GM21367 (cell line): ENCODE data around the gene GATB.
A peak's percentile ranks its signal among the peaks of the same experiment; 100 is the strongest.

ENCODE experiments used
- ATAC-seq: cut with Tn5 transposase; IDR thresholded peaks from one replicate; pipeline ENCODE4 v1.9.1; 2021; ENCODE audit not compliant: unreplicated experiment

GATB gene

GRCh38 chr4:151786158-151786495, 25.3 kb upstream of the GATB start:
- no peak for ATAC-seq

DNA sequence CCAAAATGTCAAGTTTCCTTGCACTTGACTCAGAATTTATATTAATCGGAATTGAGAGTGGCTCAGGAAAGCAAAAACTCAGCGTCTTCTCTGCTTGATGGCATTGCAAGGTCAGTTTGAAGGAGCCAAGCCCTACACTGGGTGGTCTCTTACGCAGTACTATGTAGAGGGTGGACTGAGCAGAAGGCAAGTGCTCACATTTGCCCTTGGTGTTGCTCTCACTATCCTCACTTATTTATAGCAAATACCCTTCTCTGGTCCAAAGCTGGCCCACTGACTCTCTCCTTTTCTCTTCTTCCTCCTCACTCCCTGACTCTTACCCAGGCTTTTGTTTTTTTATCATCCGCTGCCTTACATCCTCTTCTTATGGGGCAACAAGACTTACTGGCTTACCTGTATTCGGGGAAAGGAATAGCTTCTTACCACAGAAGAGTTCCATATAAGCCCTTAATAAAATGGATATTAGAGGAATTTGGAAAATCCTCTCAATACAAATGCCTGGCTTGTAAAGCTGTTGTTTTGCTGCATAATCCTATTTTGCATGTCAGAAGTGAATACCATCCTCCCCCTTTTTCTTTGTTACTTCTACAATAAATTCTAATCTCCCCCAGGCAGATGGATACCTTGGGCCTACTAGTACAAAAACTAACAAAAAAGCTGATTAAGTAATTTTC, 24.8 kb upstream of the GATB start:
- ATAC-seq: no peak

DNA sequence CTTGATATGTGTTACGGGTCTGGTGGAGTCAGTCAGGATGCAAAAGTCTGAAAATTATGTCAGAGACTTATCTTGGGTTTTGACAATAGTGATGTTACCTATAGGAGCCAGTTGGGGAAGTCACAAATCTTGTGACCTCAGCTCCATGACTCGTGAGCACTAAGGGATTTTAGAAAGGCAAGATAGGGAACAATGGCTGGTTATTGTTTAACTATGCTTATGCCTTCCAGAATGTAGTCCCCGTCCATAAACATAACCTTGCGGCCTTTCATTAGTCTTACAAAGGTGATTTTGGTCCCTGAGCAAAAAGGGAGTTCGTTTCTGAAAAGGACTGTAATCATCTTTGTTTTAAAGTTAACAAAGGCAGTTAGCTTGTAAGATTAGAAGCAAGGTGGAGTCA, 23.9 kb upstream of the GATB start:
- ATAC-seq: no peak

DNA sequence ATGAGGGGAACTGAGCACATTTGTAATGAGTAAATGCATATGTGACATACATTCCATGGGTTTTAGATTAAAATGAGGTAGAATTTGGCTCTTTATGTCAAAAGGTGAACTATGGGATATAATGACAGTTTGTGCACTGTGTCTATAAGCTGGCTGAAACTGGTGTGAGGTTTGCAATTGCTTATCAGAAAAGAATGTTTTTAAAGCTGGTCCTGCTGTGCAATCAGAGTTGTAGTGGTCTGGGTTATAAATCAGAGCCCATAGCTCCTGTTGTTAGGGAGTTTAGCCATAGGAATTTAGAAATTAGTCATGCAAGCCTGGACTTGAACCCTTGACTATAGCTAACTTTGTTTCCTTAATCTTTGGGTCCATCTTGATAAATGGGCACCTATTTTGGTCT, 23.1 kb upstream of the GATB start:
- no peak for ATAC-seq

DNA sequence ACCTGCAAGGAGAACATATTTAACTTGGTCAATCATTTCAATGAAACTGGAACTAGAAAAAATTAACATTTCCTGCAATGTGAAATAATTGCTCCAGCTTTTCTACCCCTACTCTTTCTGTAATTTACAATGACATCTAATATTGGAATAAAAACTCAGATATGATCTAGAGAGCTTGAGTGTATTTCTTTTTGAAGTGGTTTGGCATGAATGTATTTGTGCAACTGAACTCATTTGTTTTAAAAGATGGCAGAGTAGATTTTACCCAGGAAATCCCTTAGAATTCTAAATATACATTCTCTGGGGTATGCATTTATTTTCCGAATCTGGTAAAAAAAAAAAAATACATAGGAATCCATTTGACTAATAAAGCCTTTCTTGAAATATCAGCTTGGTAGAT, 21.5 kb upstream of the GATB start:
- no peak for ATAC-seq

DNA sequence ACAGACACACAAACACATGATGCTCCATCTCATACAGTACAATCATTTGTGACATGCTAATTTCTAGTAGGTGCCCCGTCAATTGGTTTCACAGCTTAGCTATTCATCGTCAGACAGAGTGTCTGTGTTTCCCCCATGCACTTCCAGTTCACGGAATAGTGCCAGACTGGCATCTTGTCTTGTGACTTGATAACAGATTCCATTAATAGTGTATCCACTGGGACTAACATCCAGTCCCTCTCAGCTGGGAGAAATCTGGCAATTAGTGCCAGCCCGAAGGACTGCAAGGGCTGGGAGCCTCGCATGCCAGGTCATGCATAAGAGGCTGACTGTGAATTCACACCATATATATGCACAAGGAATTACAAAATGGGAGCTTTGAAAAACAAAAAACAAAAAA, 20.2 kb upstream of the GATB start:
- no peak for ATAC-seq

GRCh38 chr4:151777471-151777870, 16.7 kb upstream of the GATB start:
- no peak for ATAC-seq

- ATAC-seq: no peak
These were observed 13.5 kb upstream of the GATB start for GRCh38 chr4:151774324-151774723.

- ATAC-seq: no peak
These were observed 11.5 kb upstream of the GATB start for GRCh38 chr4:151772274-151772673.

DNA sequence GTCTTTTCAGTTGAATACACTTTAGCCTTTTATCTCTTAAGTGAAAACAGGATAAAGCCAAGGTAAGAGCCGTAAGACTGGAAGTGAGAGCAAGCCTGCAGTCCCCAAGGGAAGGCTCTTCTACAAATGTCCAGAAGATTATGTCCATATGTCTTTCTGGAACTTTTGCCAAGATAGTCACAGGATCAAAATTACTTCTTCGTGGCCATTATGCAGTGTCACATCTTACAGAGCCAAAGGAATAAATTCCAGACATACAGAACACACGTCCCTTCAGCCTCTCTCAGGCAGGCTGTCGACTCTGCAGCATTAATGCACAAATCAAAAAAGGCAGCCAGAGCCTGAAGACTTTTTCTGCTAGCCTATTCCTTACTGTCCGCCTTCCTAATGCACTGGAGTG, 10.9 kb upstream of the GATB start:
- no peak for ATAC-seq

GRCh38 chr4:151770154-151770553, 9.3 kb upstream of the GATB start:
- no peak for ATAC-seq

GRCh38 chr4:151768835-151769234, 8.0 kb upstream of the GATB start:
- ATAC-seq: no peak

DNA sequence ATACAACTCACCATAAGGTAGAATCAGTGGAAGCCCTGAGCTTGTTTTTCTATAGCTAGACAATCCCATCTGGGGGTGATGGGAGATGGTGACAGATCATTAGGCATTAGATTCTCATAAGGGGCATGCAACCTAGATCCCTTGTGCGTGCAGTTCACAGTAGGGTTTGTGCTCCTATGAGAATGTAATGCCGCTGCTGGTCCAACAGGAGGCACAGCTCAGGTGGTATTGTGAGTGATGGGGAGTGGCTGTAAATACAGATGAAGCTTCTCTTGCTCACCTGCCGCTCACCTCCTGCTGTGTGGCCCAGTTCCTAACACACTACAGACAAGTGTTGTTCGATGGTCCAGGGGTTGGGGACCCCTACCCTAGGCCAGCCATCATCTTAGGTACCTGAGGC, 5.9 kb upstream of the GATB start:
- ATAC-seq: no peak

DNA sequence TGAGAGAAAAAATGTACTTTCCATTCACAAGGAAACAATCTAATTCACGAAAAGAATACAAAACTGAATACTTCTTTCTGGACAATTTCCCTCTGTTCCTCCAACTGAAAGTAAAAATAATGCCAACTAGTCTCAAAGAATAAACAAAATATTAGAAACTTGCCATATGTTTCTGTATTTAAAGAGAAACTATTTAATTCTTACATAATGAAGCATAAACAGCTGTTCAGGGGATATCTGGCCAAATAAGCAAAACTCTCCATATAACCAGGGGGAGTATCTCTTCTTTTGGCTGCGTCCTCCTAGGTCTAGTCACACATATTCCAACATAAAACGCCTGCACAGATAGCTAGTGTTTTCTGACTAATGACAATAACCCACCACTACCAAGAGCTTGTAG, 805 bp downstream of the GATB start:
- no peak for ATAC-seq

DNA sequence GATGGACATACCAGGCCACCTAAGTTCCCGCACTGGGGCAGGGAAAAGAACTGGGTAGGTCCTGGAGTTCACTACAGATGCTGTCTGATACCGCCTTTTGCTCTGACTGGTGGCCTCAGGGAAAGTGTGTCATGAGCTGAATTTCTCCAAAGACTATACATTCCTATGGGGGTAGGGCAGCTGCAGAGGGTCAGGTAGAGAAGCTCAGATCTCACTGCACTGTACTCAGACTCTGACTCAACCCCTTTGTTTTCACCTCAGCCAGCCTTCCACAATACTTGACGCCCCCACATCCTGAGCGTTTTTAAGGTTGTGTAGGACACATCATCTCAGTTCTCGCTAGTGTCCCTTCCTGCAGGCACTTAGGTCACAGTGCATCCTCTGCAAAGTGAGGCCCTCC, 7.8 kb downstream of the GATB start:
- no peak for ATAC-seq

DNA sequence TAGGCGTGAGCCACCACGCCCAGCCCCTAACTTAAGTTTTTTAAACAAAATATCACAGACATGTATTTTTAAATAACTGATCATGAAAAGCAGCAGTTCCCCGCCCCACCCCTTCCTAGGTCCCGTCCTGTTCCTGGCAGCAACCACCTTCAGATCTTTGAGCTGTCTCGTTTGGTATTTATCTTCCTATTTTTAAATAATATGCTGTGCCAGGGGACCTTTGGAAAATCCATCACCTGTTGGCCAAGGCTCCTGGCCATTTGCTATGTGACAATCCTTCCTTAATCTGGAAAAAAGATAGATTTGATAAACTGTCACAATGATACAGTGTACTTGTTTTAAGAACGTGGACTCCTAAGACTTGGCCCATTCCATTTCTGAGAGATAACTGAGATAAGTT, 10.7 kb downstream of the GATB start:
- ATAC-seq: no peak

- ATAC-seq: no peak
These were observed 15.2 kb downstream of the GATB start for GRCh38 chr4:151745481-151746231.

GRCh38 chr4:151744614-151745013, 16.2 kb downstream of the GATB start:
- ATAC-seq: peak; percentile 39

- no peak for ATAC-seq
These were observed 16.9 kb downstream of the GATB start for GRCh38 chr4:151743894-151744293.

DNA sequence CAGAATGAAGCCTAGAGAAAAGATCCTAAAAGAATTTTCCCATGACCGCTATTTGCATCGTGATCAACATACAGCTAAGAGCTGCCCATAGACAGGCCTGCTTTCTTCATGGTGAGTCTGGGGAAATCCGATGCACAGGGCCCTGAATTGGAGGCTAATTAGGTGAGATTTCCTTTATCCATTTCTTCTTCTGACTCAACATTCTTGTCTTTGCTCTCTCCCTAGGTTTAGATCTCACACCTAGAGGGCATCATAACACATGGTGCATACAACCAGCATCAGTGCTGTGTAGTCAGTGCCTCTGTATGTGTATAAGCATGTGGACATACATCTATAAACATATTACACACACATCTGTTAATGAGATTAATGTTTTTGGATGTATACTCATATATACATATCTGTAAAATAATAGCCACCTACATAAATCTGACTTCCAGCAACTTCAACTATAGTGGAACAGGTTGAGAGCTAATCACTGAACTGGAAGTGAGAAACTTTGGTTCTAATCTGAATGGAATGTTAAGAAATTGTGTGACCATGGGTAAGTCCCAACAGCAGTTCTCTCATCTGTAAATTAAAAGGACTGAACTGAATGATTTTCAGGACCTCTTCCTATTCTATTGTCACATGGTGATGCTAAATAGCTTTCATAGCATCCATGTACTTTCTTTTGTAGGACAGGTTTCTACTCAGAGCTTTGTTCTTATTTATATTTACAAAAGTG, 17.5 kb downstream of the GATB start:
- no peak for ATAC-seq

DNA sequence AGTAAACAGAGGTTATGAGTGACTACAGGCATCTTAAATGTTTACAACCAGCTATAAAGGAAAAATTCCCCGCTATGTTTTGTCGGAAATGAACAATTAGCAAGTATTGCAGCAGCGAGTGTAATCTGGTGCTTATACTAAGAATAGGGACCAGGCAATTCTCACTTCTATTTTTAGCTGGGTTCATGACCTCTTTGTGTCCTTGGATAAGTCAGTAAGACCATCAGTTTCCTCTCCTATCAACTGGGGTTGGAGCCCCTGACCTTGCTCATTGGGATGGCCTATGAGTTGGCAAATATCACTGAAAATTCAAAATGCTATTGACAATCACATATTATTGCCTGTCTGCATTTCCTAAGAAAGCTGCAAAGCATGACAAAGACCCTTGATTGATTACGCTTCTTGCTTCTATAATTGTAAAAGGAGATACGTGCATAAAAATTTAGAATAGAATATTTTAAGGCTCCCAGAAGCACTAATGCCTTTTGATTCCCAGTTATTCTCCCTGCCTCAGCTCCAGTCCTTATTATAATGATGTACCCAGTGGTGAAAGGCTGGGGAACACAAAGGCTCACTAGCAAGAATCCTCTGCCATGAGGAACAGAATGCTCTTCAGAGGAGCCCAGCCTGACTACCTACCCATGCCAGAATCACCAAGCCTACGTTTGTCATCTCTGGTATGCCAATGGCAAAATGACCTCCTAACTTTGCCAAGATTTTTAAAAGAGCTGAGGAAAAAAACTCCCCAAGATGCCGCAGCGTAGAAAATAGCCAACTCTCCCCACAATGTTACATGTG, 21.9 kb downstream of the GATB start:
- ATAC-seq: no peak
